Measurements from ENCODE around the gene MCTP2.

DNA sequence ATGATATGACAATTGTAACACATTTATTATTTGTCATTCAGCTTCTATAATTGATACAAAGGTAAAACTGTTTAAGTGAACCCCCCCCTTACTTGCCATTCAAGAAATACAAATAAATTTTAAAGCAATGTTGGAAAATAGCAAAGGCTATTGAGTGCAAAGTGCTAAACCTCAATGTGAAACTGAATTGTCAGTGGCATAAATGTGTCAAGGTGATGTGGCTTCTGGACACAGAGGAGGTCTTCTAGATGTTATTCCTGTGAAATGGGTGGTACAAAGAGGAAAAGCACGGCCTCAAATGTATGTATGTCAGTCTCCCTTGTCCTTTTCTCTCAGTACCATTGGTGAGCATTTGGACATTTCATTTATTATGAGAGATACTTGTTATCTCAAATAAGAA is 149.4 kb downstream of the MCTP2 start:
- TF ChIP-seq, protein P1, sequence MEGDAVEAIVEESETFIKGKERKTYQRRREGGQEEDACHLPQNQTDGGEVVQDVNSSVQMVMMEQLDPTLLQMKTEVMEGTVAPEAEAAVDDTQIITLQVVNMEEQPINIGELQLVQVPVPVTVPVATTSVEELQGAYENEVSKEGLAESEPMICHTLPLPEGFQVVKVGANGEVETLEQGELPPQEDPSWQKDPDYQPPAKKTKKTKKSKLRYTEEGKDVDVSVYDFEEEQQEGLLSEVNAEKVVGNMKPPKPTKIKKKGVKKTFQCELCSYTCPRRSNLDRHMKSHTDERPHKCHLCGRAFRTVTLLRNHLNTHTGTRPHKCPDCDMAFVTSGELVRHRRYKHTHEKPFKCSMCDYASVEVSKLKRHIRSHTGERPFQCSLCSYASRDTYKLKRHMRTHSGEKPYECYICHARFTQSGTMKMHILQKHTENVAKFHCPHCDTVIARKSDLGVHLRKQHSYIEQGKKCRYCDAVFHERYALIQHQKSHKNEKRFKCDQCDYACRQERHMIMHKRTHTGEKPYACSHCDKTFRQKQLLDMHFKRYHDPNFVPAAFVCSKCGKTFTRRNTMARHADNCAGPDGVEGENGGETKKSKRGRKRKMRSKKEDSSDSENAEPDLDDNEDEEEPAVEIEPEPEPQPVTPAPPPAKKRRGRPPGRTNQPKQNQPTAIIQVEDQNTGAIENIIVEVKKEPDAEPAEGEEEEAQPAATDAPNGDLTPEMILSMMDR (IDR thresholded peaks at IDR 0.05), result no peak
- TF ChIP-seq POLR2A (IDR thresholded peaks at IDR 0.05) (no peak), EP300 (IDR thresholded peaks at IDR 0.05) (no peak)
